Urinary bladder (tissue), 4 donors: ENCODE measurements around the gene SND1. TPM values are rescaled to one million over a fixed set of nuclear protein-coding genes. Genes with fewer than 3 reads are reported as not detected.

Experiments used
- DNase-seq: peaks from one replicate; pipeline ENCODE4 v3.0.0-alpha.2; 2015; ENCODE audit errors: extremely low spot score
- H3K27ac ChIP-seq: one replicate; pipeline ENCODE4 v1.5.1; 2013; ENCODE audit warnings: low read depth, mild to moderate bottlenecking, moderate library complexity
- H3K36me3 ChIP-seq: one replicate; pipeline ENCODE4 v1.6.1; 2013; ENCODE audit warnings: mild to moderate bottlenecking, moderate library complexity; ENCODE audit not compliant: insufficient read depth
- H3K4me1 ChIP-seq: one replicate; pipeline ENCODE4 v1.6.1; 2013; ENCODE audit warnings: mild to moderate bottlenecking, moderate library complexity; ENCODE audit not compliant: insufficient read depth
- H3K4me3 ChIP-seq: one replicate; pipeline ENCODE4 v1.5.1; 2013; ENCODE audit warnings: low read depth, low read length
- WGBS: extraction: QIAGEN DNeasy Blood & Tissue Kit; methylation state at CpG from one replicate; pipeline ENCODE4 v1.1.7; 2013; 5-methylcytosine and 5-hydroxymethylcytosine counted together
- polyA plus RNA-seq: library from polyadenylated mRNA; stranded (reverse); fragments of 200-250 nt; gene quantifications from one replicate; pipeline ENCODE4 v1.2.3, GENCODE V29; 2013
- total RNA-seq: library from RNA; depleted of rRNA; stranded (reverse); fragments of >200 nt; gene quantifications from one replicate; pipeline ENCODE4 v1.2.3, GENCODE V29; 2014
- donor health status: healthy with polysubstance abuse.
- donor health status: healthy.

SND1 gene
- total and polyA plus RNA-seq, 2 donors, result 89.8 to 102 TPM

GRCh38 chr7:128017460-128017859 is 365.5 kb downstream of the SND1 start:
- 80% methylated on average over 6 of the region's 6 CpGs for WGBS
- H3K36me3 ChIP-seq, result no peaks in the 10 kb centered on the region
- no peak overlapping the region for H3K27ac ChIP-seq
- no peaks in the 10 kb centered on the region for H3K4me1 ChIP-seq
- no peak for DNase-seq
- H3K4me3 ChIP-seq, result no peak overlapping the region

- Histone ChIP-seq H3K27ac (no peak overlapping the region), H3K4me1 (no peaks in the 10 kb centered on the region), H3K36me3 (no peaks in the 10 kb centered on the region), H3K4me3 (no peak overlapping the region)
- DNase-seq, result no peak
- WGBS, result 80% methylated on average over 8 of the region's 8 CpGs
Measured at GRCh38 chr7:128017862-128018845, 366.2 kb downstream of the SND1 start.

- 87% methylated on average over 3 of the region's 3 CpGs for WGBS
Measured at GRCh38 chr7:128019288-128019687, 367.3 kb downstream of the SND1 start.

GRCh38 chr7:128020159-128020558 is 368.2 kb downstream of the SND1 start:
- Histone ChIP-seq H3K4me3 (no peak overlapping the region), H3K4me1 (no peaks in the 10 kb centered on the region), H3K36me3 (no peaks in the 10 kb centered on the region), H3K27ac (no peak overlapping the region)
- WGBS, result 88% methylated on average over 6 of the region's 6 CpGs
- no peak for DNase-seq

More at GRCh38 chr7:128019288-128019687, 367.3 kb downstream of the SND1 start:
- no peaks in the 10 kb centered on the region for H3K4me1 ChIP-seq
- H3K36me3 ChIP-seq, result no peaks in the 10 kb centered on the region
- H3K27ac ChIP-seq, result no peak overlapping the region
- no peak for DNase-seq
- no peak overlapping the region for H3K4me3 ChIP-seq

GRCh38 chr7:128021366-128021765 is 369.4 kb downstream of the SND1 start:
- WGBS, result 89% methylated on average over 2 of the region's 2 CpGs
- no peaks in the 10 kb centered on the region for H3K4me1 ChIP-seq
- no peak for DNase-seq
- no peaks in the 10 kb centered on the region for H3K36me3 ChIP-seq
- no peak overlapping the region for H3K4me3 ChIP-seq
- no peak overlapping the region for H3K27ac ChIP-seq

GRCh38 chr7:128022631-128023532 is 370.9 kb downstream of the SND1 start:
- WGBS, result 72% methylated on average over 6 of the region's 6 CpGs
- Histone ChIP-seq H3K27ac (no peak overlapping the region), H3K36me3 (no peaks in the 10 kb centered on the region), H3K4me3 (no peak overlapping the region), H3K4me1 (no peaks in the 10 kb centered on the region)
- DNase-seq, result no peak

GRCh38 chr7:128024151-128024550 is 372.2 kb downstream of the SND1 start:
- WGBS, result 83% methylated on average over 3 of the region's 3 CpGs
- no peak for DNase-seq
- H3K27ac ChIP-seq, result no peak overlapping the region

GRCh38 chr7:128025380-128025779 is 373.4 kb downstream of the SND1 start:
- Histone ChIP-seq H3K4me3 (no peak overlapping the region), H3K27ac (no peak overlapping the region), H3K4me1 (no peaks in the 10 kb centered on the region), H3K36me3 (no peaks in the 10 kb centered on the region)
- no peak for DNase-seq
- WGBS, result 86% methylated on average over 6 of the region's 6 CpGs

More at GRCh38 chr7:128024151-128024550, 372.2 kb downstream of the SND1 start:
- H3K4me1 ChIP-seq, result no peaks in the 10 kb centered on the region
- H3K36me3 ChIP-seq, result no peaks in the 10 kb centered on the region
- no peak overlapping the region for H3K4me3 ChIP-seq

- H3K4me1 ChIP-seq, result no peaks in the 10 kb centered on the region
- no peak overlapping the region for H3K4me3 ChIP-seq
- no peak overlapping the region for H3K27ac ChIP-seq
- H3K36me3 ChIP-seq, result no peaks in the 10 kb centered on the region
- no peak for DNase-seq
- 85% methylated on average over 2 of the region's 2 CpGs for WGBS
Measured at GRCh38 chr7:128025819-128026218, 373.8 kb downstream of the SND1 start.

GRCh38 chr7:128026551-128026950 is 374.6 kb downstream of the SND1 start:
- Histone ChIP-seq H3K27ac (no peak overlapping the region), H3K4me1 (no peaks in the 10 kb centered on the region), H3K36me3 (no peaks in the 10 kb centered on the region), H3K4me3 (no peak overlapping the region)
- DNase-seq, result no peak
- 77% methylated on average over 2 of the region's 2 CpGs for WGBS

GRCh38 chr7:128027485-128027980 is 375.5 kb downstream of the SND1 start:
- DNase-seq, result no peak
- H3K36me3 ChIP-seq, result no peaks in the 10 kb centered on the region
- H3K27ac ChIP-seq, result no peak overlapping the region
- H3K4me1 ChIP-seq, result peaks cover 2% of the 10 kb centered on the region
- no peak overlapping the region for H3K4me3 ChIP-seq
- WGBS, result 75% methylated on average over 4 of the region's 4 CpGs

GRCh38 chr7:128029405-128029995 is 377.5 kb downstream of the SND1 start:
- Histone ChIP-seq H3K4me1 (peaks cover 2% of the 10 kb centered on the region), H3K4me3 (no peak overlapping the region), H3K27ac (no peak overlapping the region), H3K36me3 (no peaks in the 10 kb centered on the region)
- DNase-seq, result no peak
- 98% methylated on average over 17 of the region's 17 CpGs for WGBS

GRCh38 chr7:128030263-128030653 is 378.3 kb downstream of the SND1 start:
- Histone ChIP-seq H3K36me3 (no peaks in the 10 kb centered on the region), H3K27ac (no peak overlapping the region), H3K4me1 (peaks cover 2% of the 10 kb centered on the region), H3K4me3 (no peak overlapping the region)
- WGBS, result 94% methylated on average over 21 of the region's 21 CpGs
- DNase-seq, result no peak
